GM23338 (cell line): ENCODE results near the gene NEIL1. TPM values are rescaled to one million over a fixed set of nuclear protein-coding genes. Genes with fewer than 3 reads are reported as not detected.
A peak's percentile ranks its signal among the peaks of the same experiment; 100 is the strongest.

Source experiments
- ATAC-seq: fragments of 200-7000 bp; cut with Tn5 transposase; 3 replicates; pipeline ENCODE4 v1.9.1; 2020
- DNase-seq: peaks from one replicate; pipeline ENCODE4 v3.0.0-alpha.2; 2015; ENCODE audit warnings: low spot score
- H2AFZ ChIP-seq: fragments of 200-600 bp; sonication (generic); 2 replicates; pipeline ENCODE4 v1.8.0; 2016; ENCODE audit warnings: antibody characterized with exemption, mild to moderate bottlenecking, moderate library complexity
- H3F3A ChIP-seq: fragments of 200-600 bp; sonication (generic); replicated peaks from 2 replicates; pipeline ENCODE4 v1.8.0; 2017; ENCODE audit warnings: antibody characterized with exemption, mixed run types, low read depth
- H3K27ac ChIP-seq: fragments of 200-600 bp; sonication (generic); 2 replicates; pipeline ENCODE4 v1.6.1; 2016; ENCODE audit warnings: low read depth
- H3K27me3 ChIP-seq: fragments of 200-600 bp; sonication (generic); 2 replicates; pipeline ENCODE4 v1.8.0; 2016; ENCODE audit warnings: mild to moderate bottlenecking, mixed run types, moderate library complexity; ENCODE audit not compliant: insufficient read depth
- H3K36me3 ChIP-seq: fragments of 200-600 bp; sonication (generic); 2 replicates; pipeline ENCODE4 v1.8.0; 2016; ENCODE audit warnings: mild to moderate bottlenecking; ENCODE audit not compliant: insufficient read depth
- H3K4me1 ChIP-seq: fragments of 200-600 bp; sonication (generic); 2 replicates; pipeline ENCODE4 v1.8.0; 2016; ENCODE audit warnings: mild to moderate bottlenecking, moderate library complexity; ENCODE audit not compliant: insufficient read depth
- H3K4me2 ChIP-seq: fragments of 200-600 bp; sonication (generic); 2 replicates; pipeline ENCODE4 v1.7.1; 2017; ENCODE audit warnings: mixed run types
- H3K4me3 ChIP-seq: fragments of 200-600 bp; sonication (generic); 2 replicates; pipeline ENCODE4 v1.6.1; 2016; ENCODE audit warnings: mixed run types
- H3K79me2 ChIP-seq: fragments of 200-600 bp; sonication (generic); replicated peaks from 2 replicates; pipeline ENCODE4 v1.8.0; 2017; ENCODE audit warnings: mild to moderate bottlenecking; ENCODE audit not compliant: insufficient read depth
- H3K9me2 ChIP-seq: fragments of 200-600 bp; sonication (generic); 2 replicates; pipeline ENCODE4 v1.8.0; 2017; ENCODE audit not compliant: insufficient read depth
- H4K20me1 ChIP-seq: fragments of 200-600 bp; sonication (generic); replicated peaks from 2 replicates; pipeline ENCODE4 v1.8.0; 2017; ENCODE audit warnings: mild to moderate bottlenecking; ENCODE audit not compliant: insufficient read depth
- H3K27ac Mint-ChIP-seq: 2 replicates; pipeline ENCODE4 v1.8.0; 2020; ENCODE audit warnings: inconsistent platforms, mild to moderate bottlenecking, moderate library complexity, mixed read lengths
- H3K27me3 Mint-ChIP-seq: 3 replicates; pipeline ENCODE4 v1.8.0; 2022; ENCODE audit warnings: low read depth, mild to moderate bottlenecking, moderate library complexity, mixed read lengths, inconsistent platforms; ENCODE audit not compliant: insufficient read depth, poor library complexity
- H3K36me3 Mint-ChIP-seq: 3 replicates; pipeline ENCODE4 v1.8.0; 2021; ENCODE audit warnings: low read depth, mild to moderate bottlenecking, inconsistent platforms, moderate library complexity, mixed read lengths
- H3K4me1 Mint-ChIP-seq: 3 replicates; pipeline ENCODE4 v1.8.0; 2020; ENCODE audit warnings: mild to moderate bottlenecking, inconsistent platforms, mixed read lengths
- H3K4me3 Mint-ChIP-seq: 3 replicates; pipeline ENCODE4 v1.8.0; 2021; ENCODE audit warnings: moderate library complexity, mild to moderate bottlenecking, inconsistent platforms, mixed read lengths
- H3K9me3 Mint-ChIP-seq: 3 replicates; pipeline ENCODE4 v1.8.0; 2020; ENCODE audit warnings: moderate library complexity, mild to moderate bottlenecking, inconsistent platforms, mixed read lengths
- CREB1 ChIP-seq: fragments of 250-450 bp; sonication (Bioruptor Pico); IDR thresholded peaks from 2 replicates; pipeline ENCODE4 v1.5.0; 2020; ENCODE audit warnings: low read depth, mild to moderate bottlenecking, moderate library complexity
- CTCF ChIP-seq, 2 experiments: fragments of 200-600 bp in 1 of 2; sonication (generic) in 1 of 2; conservative IDR thresholded peaks; 2 replicates each; pipeline versions ENCODE4 v1.5.1 to v1.6.1; 2016 to 2017; ENCODE audit warnings: antibody characterized with exemption in 2 of 2, low read depth in 2 of 2, mild to moderate bottlenecking in 2 of 2, moderate library complexity in 1 of 2
- ETS1 ChIP-seq: IDR thresholded peaks from 2 replicates; pipeline ENCODE4 v1.6.1; 2016; ENCODE audit warnings: antibody characterized with exemption
- EZH2phosphoT487 ChIP-seq: fragments of 200-600 bp; sonication (generic); IDR thresholded peaks from one replicate; pipeline ENCODE4 v1.8.1; 2018; ENCODE audit warnings: antibody characterized with exemption; ENCODE audit not compliant: unreplicated experiment
- ZNF462 ChIP-seq: fragments of 250-450 bp; sonication (Bioruptor Pico); IDR thresholded peaks from 2 replicates; pipeline ENCODE4 v1.5.0; 2020; ENCODE audit warnings: mild to moderate bottlenecking, moderate library complexity
- polyA plus RNA-seq: library from polyadenylated mRNA; unstranded; fragments of >200 nt; fragmentation: Nextera tagmentation; extraction: Ambion mirVana; gene quantifications from 2 replicates; pipeline ENCODE4 v1.2.1, GENCODE V29; 2016
- total RNA-seq: library from RNA; depleted of rRNA; stranded (reverse); fragments of >200 nt; shearing (Covaris generic); gene quantifications from 2 replicates; pipeline ENCODE4 v1.2.3, GENCODE V29; 2014

NEIL1 gene
- total and polyA plus RNA-seq, 2 experiments from 2014 or later, result 6.2 to 17.0 TPM

GRCh38 chr15:75328493-75329314 is 18.1 kb upstream of the NEIL1 start:
- no peak for DNase-seq

More at GRCh38 chr15:75328493-75329314, 18.1 kb upstream of the NEIL1 start:
- Mint-ChIP-seq H3K4me3 (no peak overlapping the region), H3K36me3 (no peaks in the 10 kb centered on the region; the same call in 2 of the 3 replicates), H3K9me3 (no peaks in the 10 kb centered on the region), H3K4me1 (no peaks in the 10 kb centered on the region), H3K27me3 (peaks cover 3% of the 10 kb centered on the region), H3K27ac (no peak overlapping the region)
- ATAC-seq, result no peak
- no peaks in the 10 kb centered on the region for H3K9me2 ChIP-seq
- no peaks in the 10 kb centered on the region for H3F3A ChIP-seq
- TF ChIP-seq EZH2phosphoT487 (no peak), CTCF (conservative IDR thresholded peaks at IDR 0.05; ENCODE audit: low read depth in 2 of 2) (peak in 1 of 2 experiments; percentile 43; a peak in 2 of 4 replicates), CREB1 (CRISPR knock-in tag) (no peak), ZNF462 (CRISPR knock-in tag) (no peak), ETS1 (no peak)
- H3K4me3 ChIP-seq, result no peak overlapping the region
- no peak overlapping the region for H2AFZ ChIP-seq
- H4K20me1 ChIP-seq, result no peaks in the 10 kb centered on the region
- H3K36me3 ChIP-seq, result no peaks in the 10 kb centered on the region
- no peaks in the 10 kb centered on the region for H3K4me1 ChIP-seq
- H3K27me3 ChIP-seq, result no peaks in the 10 kb centered on the region
- H3K4me2 ChIP-seq, result no peak overlapping the region
- H3K27ac ChIP-seq, result no peak overlapping the region
- no peaks in the 10 kb centered on the region for H3K79me2 ChIP-seq
